Omental fat pad (tissue), 4 donors: ENCODE measurements around the gene PHF5A. TPM values are rescaled to one million over a fixed set of nuclear protein-coding genes. Genes with fewer than 3 reads are reported as not detected.

ENCODE experiments used
- ATAC-seq: fragments of 150-250 bp; one replicate; pipeline ENCODE4 v1.9.1; 2016; ENCODE audit warnings: mild to moderate bottlenecking, moderate library complexity; ENCODE audit not compliant: low FRiP score
- DNase-seq: peaks from one replicate; pipeline ENCODE4 v3.0.0-alpha.2; 2019; ENCODE audit warnings: low spot score
- total RNA-seq, 4 donors: library from RNA; depleted of rRNA; stranded (reverse); fragments of >200 nt; gene quantifications; one replicate each; pipeline ENCODE4 v1.1.0, GENCODE V29; 2016
- TF ChIP-seq, protein P1 (sequence below), 3 donors: fragments of 450-650 bp; IDR thresholded peaks; one replicate each; pipeline ENCODE4 v1.5.1; 2016 to 2017; ENCODE audit warnings: antibody characterized with exemption in 3 of 3, mild to moderate bottlenecking in 3 of 3, moderate library complexity in 2 of 3

The PHF5A gene
- total RNA-seq, 4 donors from 2014 or later, result 35.2 to 46.8 (median 42.3) TPM

DNA sequence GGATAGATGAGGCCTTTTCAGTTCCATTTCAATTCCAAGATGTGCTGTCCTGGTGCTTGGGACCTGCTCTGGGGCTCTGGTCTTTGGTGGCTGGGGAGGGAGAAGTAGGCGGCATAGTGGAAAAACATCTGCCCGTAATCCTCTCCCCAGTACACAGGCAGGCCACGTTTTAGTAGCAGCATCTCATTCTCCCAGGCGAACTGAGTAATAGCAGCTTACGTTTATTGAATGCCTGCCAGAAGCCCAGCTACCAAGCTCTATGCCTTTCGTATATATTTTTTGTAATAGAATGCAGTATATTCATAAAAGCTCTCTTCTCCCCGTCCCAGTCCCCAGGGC lies 11.9 kb upstream of the PHF5A start:
- no peak for ATAC-seq
- DNase-seq, result no peak
- TF ChIP-seq, protein P1, sequence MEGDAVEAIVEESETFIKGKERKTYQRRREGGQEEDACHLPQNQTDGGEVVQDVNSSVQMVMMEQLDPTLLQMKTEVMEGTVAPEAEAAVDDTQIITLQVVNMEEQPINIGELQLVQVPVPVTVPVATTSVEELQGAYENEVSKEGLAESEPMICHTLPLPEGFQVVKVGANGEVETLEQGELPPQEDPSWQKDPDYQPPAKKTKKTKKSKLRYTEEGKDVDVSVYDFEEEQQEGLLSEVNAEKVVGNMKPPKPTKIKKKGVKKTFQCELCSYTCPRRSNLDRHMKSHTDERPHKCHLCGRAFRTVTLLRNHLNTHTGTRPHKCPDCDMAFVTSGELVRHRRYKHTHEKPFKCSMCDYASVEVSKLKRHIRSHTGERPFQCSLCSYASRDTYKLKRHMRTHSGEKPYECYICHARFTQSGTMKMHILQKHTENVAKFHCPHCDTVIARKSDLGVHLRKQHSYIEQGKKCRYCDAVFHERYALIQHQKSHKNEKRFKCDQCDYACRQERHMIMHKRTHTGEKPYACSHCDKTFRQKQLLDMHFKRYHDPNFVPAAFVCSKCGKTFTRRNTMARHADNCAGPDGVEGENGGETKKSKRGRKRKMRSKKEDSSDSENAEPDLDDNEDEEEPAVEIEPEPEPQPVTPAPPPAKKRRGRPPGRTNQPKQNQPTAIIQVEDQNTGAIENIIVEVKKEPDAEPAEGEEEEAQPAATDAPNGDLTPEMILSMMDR (IDR thresholded peaks at IDR 0.05), result no peak

DNA sequence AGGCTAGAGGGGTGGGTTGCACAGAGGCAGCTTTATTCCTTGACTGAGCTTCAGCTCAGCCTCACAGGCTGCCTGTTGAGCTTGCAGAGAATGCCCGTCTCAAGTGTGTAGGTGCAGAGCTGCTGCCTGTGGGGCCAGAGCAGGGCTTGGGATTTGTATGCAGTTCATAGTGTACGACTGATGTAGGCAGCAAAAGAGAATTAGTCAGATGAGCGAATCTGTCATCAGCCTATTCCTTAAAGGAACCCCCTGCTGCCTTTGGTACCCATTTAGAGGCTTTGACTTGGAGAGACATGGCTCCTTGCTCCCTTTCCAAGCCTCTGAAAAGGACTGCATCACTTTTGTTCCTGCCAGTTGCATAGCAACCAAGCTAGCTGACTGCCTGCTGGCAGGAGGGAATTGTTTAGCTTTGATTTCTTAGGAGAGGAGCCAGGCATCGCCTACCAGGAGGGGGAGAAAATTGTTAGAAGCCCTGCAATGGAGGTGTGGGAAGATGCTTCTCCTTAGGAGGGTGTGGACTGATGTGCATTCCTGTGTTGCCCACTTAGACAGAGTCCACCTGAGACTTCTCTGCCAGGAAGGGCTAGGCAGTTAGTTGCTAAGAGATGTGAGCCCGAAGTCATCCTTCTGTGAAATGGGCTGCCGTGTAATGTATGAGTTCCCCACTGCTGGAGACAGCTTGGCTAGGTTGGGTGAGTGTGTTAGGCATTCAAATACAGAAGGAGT lies 11.3 kb upstream of the PHF5A start:
- TF ChIP-seq, protein P1 (IDR thresholded peaks at IDR 0.05), result no peak
- no peak for DNase-seq
- no peak for ATAC-seq

DNA sequence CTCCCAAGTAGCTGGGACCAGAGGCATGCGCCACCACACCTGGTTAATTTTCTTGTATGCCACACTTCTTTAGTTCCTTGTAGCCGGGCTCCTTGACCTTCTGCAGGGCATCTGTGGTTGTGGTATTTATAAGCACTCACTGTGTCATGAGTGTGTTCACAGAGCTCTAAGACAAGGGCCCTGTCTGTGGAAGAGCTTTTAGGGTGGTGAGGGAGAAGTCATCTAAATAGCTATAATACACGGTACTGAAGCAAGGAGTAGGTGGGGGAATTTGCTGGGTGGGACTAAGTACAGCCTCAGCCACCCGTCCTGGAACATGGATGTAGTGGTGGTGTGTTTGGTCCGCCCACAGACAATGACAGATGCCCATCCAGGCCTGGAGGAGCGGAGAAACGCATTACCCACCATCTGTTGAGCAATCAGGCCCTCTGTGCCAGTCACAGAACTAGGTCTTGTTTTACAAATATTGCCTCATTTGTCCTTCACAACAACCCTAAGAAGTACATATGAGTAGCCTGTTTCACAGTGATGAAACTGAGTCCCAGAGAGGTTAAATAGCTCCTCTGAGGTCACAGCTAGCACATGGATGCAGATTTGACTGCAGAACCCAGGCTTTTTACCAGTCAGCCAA lies 10.5 kb upstream of the PHF5A start:
- DNase-seq (no peak), ATAC-seq (peak; percentile 83)
- TF ChIP-seq, protein P1 (IDR thresholded peaks at IDR 0.05), result no peak

DNA sequence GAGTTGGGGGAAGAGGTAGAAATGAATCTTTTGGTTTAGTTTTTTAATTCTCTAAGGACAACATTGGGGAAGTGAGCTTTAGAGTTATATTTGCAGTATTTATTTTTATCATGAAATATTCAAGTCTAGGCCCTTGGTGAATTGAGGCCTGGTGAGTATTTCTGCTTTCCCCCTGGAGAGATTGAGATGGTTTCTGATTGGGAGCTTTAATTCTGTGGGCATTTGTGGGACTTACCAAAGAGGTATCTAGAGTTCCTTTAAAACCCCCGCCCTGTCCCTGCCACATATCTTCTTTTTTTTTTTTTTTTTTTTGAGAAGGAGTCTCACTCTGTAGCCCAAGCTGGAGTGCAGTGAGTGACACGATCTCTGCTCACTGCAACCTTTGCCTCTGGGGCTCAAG lies 10.0 kb upstream of the PHF5A start:
- ATAC-seq, result no peak
- TF ChIP-seq, protein P1 (IDR thresholded peaks at IDR 0.05), result no peak
- DNase-seq, result no peak

DNA sequence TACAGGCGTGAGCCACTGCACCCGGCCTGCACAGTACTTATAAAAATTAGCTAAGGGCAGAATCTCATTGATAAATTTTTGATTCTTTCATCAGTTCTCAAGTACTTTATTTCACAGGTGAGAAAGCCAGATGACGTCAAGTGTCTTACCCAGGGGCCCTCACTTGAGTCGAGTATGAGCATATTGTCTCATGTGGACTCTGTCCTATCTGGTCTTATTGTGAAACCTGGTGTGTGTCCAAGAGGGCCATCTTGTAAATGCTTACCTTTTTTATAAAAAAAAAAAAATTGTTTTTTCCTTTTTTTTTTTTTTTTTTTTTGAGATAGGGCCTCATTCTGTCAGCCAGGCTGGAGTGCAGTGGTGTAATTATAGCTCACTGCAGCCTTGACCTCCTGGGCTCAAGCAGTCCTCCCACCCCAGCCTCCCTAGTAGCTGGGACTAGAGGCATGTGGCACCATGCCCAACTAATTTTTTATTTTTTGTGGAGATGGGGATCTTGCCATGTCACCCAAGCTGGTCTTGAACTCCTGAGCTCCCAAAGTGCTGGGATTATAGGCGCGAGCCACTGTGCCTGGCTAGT lies 6.5 kb upstream of the PHF5A start:
- DNase-seq (no peak), ATAC-seq (no peak)
- TF ChIP-seq, protein P1 (IDR thresholded peaks at IDR 0.05), result no peak

DNA sequence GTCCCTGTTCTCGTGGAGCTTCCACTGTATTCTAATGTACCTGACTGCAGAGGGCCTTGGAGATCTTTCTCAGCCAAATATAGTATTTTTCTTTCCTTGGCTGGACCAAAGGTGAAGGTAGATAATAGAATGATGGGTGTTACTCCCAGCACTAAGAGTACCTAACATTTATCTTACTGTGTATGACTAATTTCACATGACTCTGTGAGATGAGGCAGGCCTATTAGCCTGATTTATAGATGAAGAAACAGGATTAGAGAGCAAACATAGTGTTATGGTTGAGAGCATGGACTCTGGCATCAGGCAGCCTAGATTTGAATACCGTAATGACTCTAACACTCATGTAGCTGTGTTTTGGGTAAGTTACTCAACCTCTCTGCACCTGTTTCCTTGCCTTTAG lies 3.1 kb upstream of the PHF5A start:
- TF ChIP-seq, protein P1 (IDR thresholded peaks at IDR 0.05), result no peak
- DNase-seq, result no peak
- ATAC-seq, result no peak

DNA sequence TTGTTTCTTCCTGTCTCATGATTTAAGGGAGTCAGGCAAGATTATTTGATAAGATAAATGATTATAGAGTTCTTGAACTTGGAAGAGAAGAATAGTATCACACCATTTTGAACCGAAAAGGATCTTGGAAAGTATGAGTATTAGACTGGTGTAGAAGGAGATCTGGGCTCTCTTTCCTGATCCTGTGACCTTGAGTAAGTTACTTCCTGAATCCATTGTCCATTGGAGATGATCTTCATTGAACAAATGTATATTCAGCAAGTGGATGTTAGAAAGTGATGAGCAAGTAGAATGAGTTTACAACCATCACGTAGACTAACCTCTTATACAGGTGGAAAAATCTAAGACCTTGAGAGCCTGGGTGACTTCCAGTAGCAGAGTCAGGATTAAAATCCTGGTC lies 2.4 kb upstream of the PHF5A start:
- TF ChIP-seq, protein P1 (IDR thresholded peaks at IDR 0.05), result no peak
- ATAC-seq, result no peak
- DNase-seq, result no peak
